ENCODE measurements around the gene VTCN1. TPM values are rescaled to one million over a fixed set of nuclear protein-coding genes. Genes with fewer than 3 reads are reported as not detected.

VTCN1 gene
- total and polyA plus RNA-seq, 2 of the 13 experiments (the other 11 are each of a cell fraction or from before 2014, with no cell fraction given) = not detected

DNA sequence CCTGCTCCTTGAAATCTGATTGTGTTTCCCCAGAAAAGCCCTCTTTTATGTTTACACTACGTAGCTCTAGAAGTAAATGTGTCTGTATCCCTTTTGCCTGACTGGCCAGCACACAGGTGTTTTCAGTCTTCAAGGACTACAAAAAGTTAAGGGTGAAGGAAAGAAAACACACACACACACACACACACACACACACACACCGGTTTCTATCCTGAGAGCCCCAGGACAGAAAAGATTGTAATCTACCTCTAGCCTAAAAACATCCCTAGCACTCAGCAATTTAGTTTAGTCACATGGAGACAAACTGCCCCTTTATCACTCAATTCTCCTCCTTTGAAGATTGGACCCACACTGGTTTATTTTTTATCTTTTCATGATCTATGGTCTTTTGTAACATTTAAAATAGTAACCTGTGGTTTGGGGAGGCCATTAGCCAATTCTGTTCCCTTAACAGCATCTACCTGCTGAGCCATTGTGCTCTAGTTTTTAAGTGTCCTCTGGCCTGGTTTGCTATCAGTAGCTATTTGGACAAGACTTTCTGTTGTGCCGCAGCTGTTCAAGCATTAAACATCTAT is 73.4 kb downstream of the VTCN1 start:
- no peaks in the 10 kb centered on the region for H3K27me3 ChIP-seq (ENCODE audit: control insufficient read depth in 1 of 2, insufficient read depth in 2 of 2, low read length in 2 of 2)
- H3K9ac ChIP-seq (ENCODE audit: insufficient read depth, low read depth, low read length) = no peak overlapping the region
- in situ Hi-C loops (cut with HindIII; ENCODE audit: extremely low pct_ligation_motif_present, low pct_unique_long_range_greater_than_20kb) (loop anchor here (25.0 kb wide), 1 partner anchor 150 kb away; no protein-coding TSS in a partner anchor), intact Hi-C loops (cut with micrococcal nuclease; ENCODE audit: unreplicated experiment) (no loop called here)
- H4K20me1 ChIP-seq (ENCODE audit: insufficient read depth, low read length) = no peaks in the 10 kb centered on the region
- DNase-seq (ENCODE audit: low spot score) (no peak), FAIRE-seq (no peak), ATAC-seq (no peak)
- no peak overlapping the region for H3K27ac ChIP-seq (ENCODE audit: extremely low read length, insufficient read depth, low read length)
- no peaks in the 10 kb centered on the region for H3K79me2 ChIP-seq (ENCODE audit: insufficient read depth, low read length)
- no peak overlapping the region for H3K4me3 ChIP-seq (replicated peaks in 1 of 3; ENCODE audit: insufficient read depth in 1 of 3, low read depth in 2 of 3, low read length in 3 of 3)
- no peak overlapping the region for H3K4me2 ChIP-seq (ENCODE audit: low read depth, low read length)
- ChIA-PET POLR2A (no interaction called here), CTCF (ENCODE audit: low intra/inter-chr PET ratio, low total read pairs) (no interaction called here)
- TF ChIP-seq FOXA3 (CRISPR knock-in tag; IDR thresholded peaks at IDR 0.05) (no peak), HDAC6 (IDR thresholded peaks at IDR 0.05; ENCODE audit: low read depth, low read length) (no peak), ZNF780A (CRISPR knock-in tag; IDR thresholded peaks at IDR 0.05) (no peak), KLF6 (CRISPR knock-in tag; IDR thresholded peaks at IDR 0.05) (no peak), TEF (CRISPR knock-in tag; IDR thresholded peaks at IDR 0.05) (no peak), TCF7 (IDR thresholded peaks at IDR 0.05; ENCODE audit: low read depth) (no peak), GATAD1 (CRISPR knock-in tag; IDR thresholded peaks at IDR 0.05) (no peak), ZNF142 (CRISPR knock-in tag; IDR thresholded peaks at IDR 0.05) (no peak), ZNF24 (IDR thresholded peaks at IDR 0.05) (no peak), CENPX (CRISPR knock-in tag; IDR thresholded peaks at IDR 0.05) (no peak)
- no peaks in the 10 kb centered on the region for H3K9me3 ChIP-seq (ENCODE audit: low read length)
- no peaks in the 10 kb centered on the region for H3K4me1 ChIP-seq (ENCODE audit: insufficient read depth, low read length)
- BruUV-seq (replicated peaks) = no TSS peak
- no peaks in the 10 kb centered on the region for H3K36me3 ChIP-seq (replicated peaks in 1 of 2; ENCODE audit: control insufficient read depth in 1 of 2, insufficient read depth in 2 of 2, low read length in 2 of 2)
- H2AFZ ChIP-seq (ENCODE audit: low read length) = no peak overlapping the region
- WGBS (ENCODE audit: low lambda C conversion rate) = 8% methylated on average over 3 of the region's 3 CpGs

Data from HepG2 (cell line).